CD14-positive monocyte (primary cell): ENCODE results near the gene BFSP2. TPM values are rescaled to one million over a fixed set of nuclear protein-coding genes. Genes with fewer than 3 reads are reported as not detected.

Experiments
- DNase-seq, 3 donors: peaks; one replicate each; pipeline ENCODE4 v3.0.0-alpha.2; 2011 to 2022
- H2AFZ ChIP-seq: 2 replicates; pipeline ENCODE4 v1.6.0; 2012; ENCODE audit warnings: mild to moderate bottlenecking, low read depth, low read length, inconsistent platforms; ENCODE audit not compliant: insufficient read depth, poor library complexity, severe bottlenecking
- H3K27ac ChIP-seq, 2 donors: 1 replicate in 1 of 2; 2 replicates in 1 of 2; pipeline ENCODE4 v1.5.1; 2012 to 2013; ENCODE audit warnings: low read length in 2 of 2, control low read depth in 1 of 2, inconsistent platforms in 1 of 2, low read depth in 1 of 2, mild to moderate bottlenecking in 1 of 2
- H3K27me3 ChIP-seq, 2 donors: one replicate each; pipeline versions ENCODE4 v1.6.0 to v1.6.1; 2011 to 2013; ENCODE audit warnings: low read length in 2 of 2; ENCODE audit not compliant: control insufficient read depth in 2 of 2, insufficient read depth in 2 of 2
- H3K36me3 ChIP-seq, 2 donors: replicated peaks in 1 of 2; 1 replicate in 1 of 2; 2 replicates in 1 of 2; pipeline versions ENCODE4 v1.5.1 to v1.6.1; 2012 to 2013; ENCODE audit warnings: low read length in 2 of 2, control low read depth in 1 of 2, inconsistent platforms in 1 of 2, mild to moderate bottlenecking in 1 of 2; ENCODE audit not compliant: insufficient read depth in 2 of 2, control insufficient read depth in 1 of 2
- H3K4me1 ChIP-seq, 2 donors: 1 replicate in 1 of 2; 2 replicates in 1 of 2; pipeline versions ENCODE4 v1.5.1 to v1.6.1; 2012 to 2013; ENCODE audit warnings: low read length in 2 of 2, control low read depth in 1 of 2, inconsistent platforms in 1 of 2, mild to moderate bottlenecking in 1 of 2, moderate library complexity in 1 of 2; ENCODE audit not compliant: insufficient read depth in 2 of 2, control insufficient read depth in 1 of 2
- H3K4me2 ChIP-seq: replicated peaks from 2 replicates; pipeline ENCODE3; 2012; ENCODE audit warnings: low read length, moderate library complexity, mild to moderate bottlenecking; ENCODE audit not compliant: poor library complexity, severe bottlenecking; ENCODE audit errors: extremely low read depth
- H3K4me3 ChIP-seq, 3 experiments: fragments of 200-600 bp in 1 of 3; sonication (generic) in 1 of 3; replicated peaks in 1 of 3; 1 replicate in 2 of 3; 2 replicates in 1 of 3; pipeline ENCODE4 v1.5.1; 2011 to 2013; ENCODE audit warnings: low read length in 3 of 3, mild to moderate bottlenecking in 3 of 3, control low read depth in 2 of 3, low read depth in 2 of 3, inconsistent platforms in 1 of 3, moderate library complexity in 1 of 3
- H3K79me2 ChIP-seq: 2 replicates; pipeline ENCODE4 v1.6.0; 2012; ENCODE audit warnings: mild to moderate bottlenecking, control low read depth, inconsistent platforms, low read length, moderate library complexity; ENCODE audit not compliant: insufficient read depth
- H3K9ac ChIP-seq: 2 replicates; pipeline ENCODE4 v1.6.0; 2017; ENCODE audit warnings: low read length, mild to moderate bottlenecking; ENCODE audit not compliant: insufficient read depth, poor library complexity, severe bottlenecking
- H3K9me3 ChIP-seq, 2 donors: replicated peaks in 1 of 2; 1 replicate in 1 of 2; 2 replicates in 1 of 2; pipeline versions ENCODE4 v1.5.1 to v1.6.1; 2012 to 2013; ENCODE audit warnings: low read length in 2 of 2, control low read depth in 1 of 2; ENCODE audit not compliant: control insufficient read depth in 1 of 2, insufficient read depth in 1 of 2
- H4K20me1 ChIP-seq: 2 replicates; pipeline ENCODE4 v1.6.0; 2012; ENCODE audit warnings: mild to moderate bottlenecking, low read length, control low read depth, moderate library complexity; ENCODE audit not compliant: insufficient read depth
- H3K27ac Mint-ChIP-seq, 7 donors: one replicate each; pipeline ENCODE4 v1.8.0; 2020; ENCODE audit warnings: mild to moderate bottlenecking in 7 of 7, mixed read lengths in 7 of 7, moderate library complexity in 6 of 7, inconsistent platforms in 2 of 7
- H3K27me3 Mint-ChIP-seq, 3 donors: one replicate each; pipeline ENCODE4 v1.8.0; 2021 to 2022; ENCODE audit warnings: low read depth in 3 of 3, mild to moderate bottlenecking in 3 of 3, mixed read lengths in 3 of 3, moderate library complexity in 3 of 3, inconsistent platforms in 1 of 3
- H3K36me3 Mint-ChIP-seq, 2 donors: one replicate each; pipeline ENCODE4 v1.8.0; 2020; ENCODE audit warnings: mixed read lengths in 2 of 2, inconsistent platforms in 1 of 2, mild to moderate bottlenecking in 1 of 2
- H3K4me1 Mint-ChIP-seq: one replicate; pipeline ENCODE4 v1.8.0; 2020; ENCODE audit warnings: mild to moderate bottlenecking, mixed read lengths
- H3K4me3 Mint-ChIP-seq, 2 donors: one replicate each; pipeline ENCODE4 v1.8.0; 2020; ENCODE audit warnings: mild to moderate bottlenecking in 2 of 2, mixed read lengths in 2 of 2, moderate library complexity in 1 of 2
- H3K9me3 Mint-ChIP-seq, 7 donors: one replicate each; pipeline ENCODE4 v1.8.0; 2020 to 2022; ENCODE audit warnings: mixed read lengths in 7 of 7, mild to moderate bottlenecking in 6 of 7, moderate library complexity in 6 of 7, inconsistent platforms in 2 of 7
- CTCF ChIP-seq: fragments of 200-600 bp; IDR thresholded peaks from one replicate; pipeline ENCODE4 v1.8.0; 2022; ENCODE audit warnings: antibody characterized with exemption, mild to moderate bottlenecking
- WGBS: methylation state at CpG from one replicate; pipeline ENCODE4 v1.1.5; 2013; ENCODE audit warnings: missing lambda C conversion rate; ENCODE audit not compliant: insufficient coverage; 5-methylcytosine and 5-hydroxymethylcytosine counted together
- intact Hi-C, 2 donors: fragments of 100-400 bp; cut with micrococcal nuclease; formaldehyde crosslinking; loops; one replicate each; pipeline versions ENCODE4 v1.15.0 to v1.15.1; 2023
- polyA plus RNA-seq, 3 donors: library from polyadenylated mRNA; depleted of rRNA in 1 of 3; unstranded in 2 of 3; stranded (reverse) in 1 of 3; fragments of 300-500 nt in 2 of 3; fragments of >200 nt in 1 of 3; fragmentation: Illumina TruSeq in 2 of 3; gene quantifications; 1 replicate in 2 of 3; 2 replicates in 1 of 3; pipeline ENCODE4 v1.2.3, GENCODE V29; 2012 to 2021

BFSP2 gene
- polyA plus RNA-seq, 3 donors: not detected

- H3K9me3 Mint-ChIP-seq: no peaks in the 10 kb centered on the region
- Histone ChIP-seq H3K4me3 (no peak overlapping the region), H3K36me3 (no peaks in the 10 kb centered on the region), H4K20me1 (no peaks in the 10 kb centered on the region), H3K79me2 (no peaks in the 10 kb centered on the region), H3K9me3 (no peaks in the 10 kb centered on the region), H3K27ac (no peak overlapping the region), H2AFZ (no peak overlapping the region), H3K4me1 (no peaks in the 10 kb centered on the region), H3K27me3 (no peaks in the 10 kb centered on the region), H3K4me2 (no peak overlapping the region), H3K9ac (no peak overlapping the region)
- no peak overlapping the region for H3K27ac Mint-ChIP-seq
- no peak overlapping the region for H3K4me3 Mint-ChIP-seq
- intact Hi-C loops: no loop called here
- H3K27me3 Mint-ChIP-seq: peaks cover 0 to 2% (median 2%) of the 10 kb centered on the region in 3 donors
- 82% methylated on average over 1 of the region's 3 CpGs for WGBS
- TF ChIP-seq CTCF: no peak
- no peaks in the 10 kb centered on the region for H3K36me3 Mint-ChIP-seq
- no peak for DNase-seq
- no peaks in the 10 kb centered on the region for H3K4me1 Mint-ChIP-seq
These were observed 57.2 kb downstream of the BFSP2 start for GRCh38 chr3:133457025-133457424.

GRCh38 chr3:133457465-133458067, 57.7 kb downstream of the BFSP2 start:
- Histone ChIP-seq H3K4me1 (no peaks in the 10 kb centered on the region), H3K4me2 (no peak overlapping the region), H2AFZ (no peak overlapping the region), H3K4me3 (no peak overlapping the region), H3K36me3 (no peaks in the 10 kb centered on the region), H3K79me2 (no peaks in the 10 kb centered on the region), H3K27ac (no peak overlapping the region), H3K9ac (no peak overlapping the region), H4K20me1 (no peaks in the 10 kb centered on the region), H3K9me3 (no peaks in the 10 kb centered on the region), H3K27me3 (no peaks in the 10 kb centered on the region)
- H3K36me3 Mint-ChIP-seq: no peaks in the 10 kb centered on the region
- H3K27me3 Mint-ChIP-seq: peaks cover 0 to under 1% (median 0%) of the 10 kb centered on the region in 3 donors
- H3K27ac Mint-ChIP-seq: no peak overlapping the region
- no peak for DNase-seq
- H3K9me3 Mint-ChIP-seq: no peaks in the 10 kb centered on the region
- intact Hi-C loops: no loop called here
- peak; percentile 30 for TF ChIP-seq CTCF
- no peak overlapping the region for H3K4me3 Mint-ChIP-seq
- WGBS: no CpG with 5 or more reads among the region's 1 CpG
- H3K4me1 Mint-ChIP-seq: no peaks in the 10 kb centered on the region
